ENCODE results near the gene PRKCA. TPM values are rescaled to one million over a fixed set of nuclear protein-coding genes. Genes with fewer than 3 reads are reported as not detected.

Gene PRKCA
- total and polyA plus RNA-seq, 10 of the 15 experiments (the other 5 are each of a cell fraction or from before 2014, with no cell fraction given), result 0.11 to 14.6 (median 0.72) TPM

- Histone ChIP-seq H3K36me3 (ENCODE audit: control insufficient read depth in 2 of 2, insufficient read depth in 2 of 2, low read length in 1 of 2) (no peaks in the 10 kb centered on the region), H3K27ac (ENCODE audit: control insufficient read depth, insufficient read depth) (no peak overlapping the region), H2AFZ (ENCODE audit: control insufficient read depth, low read depth, low read length) (no peak overlapping the region), H3K27me3 (replicated peaks in 1 of 2; ENCODE audit: control insufficient read depth in 2 of 2, insufficient read depth in 2 of 2, low read length in 1 of 2) (no peaks in the 10 kb centered on the region), H3K4me2 (ENCODE audit: control insufficient read depth, insufficient read depth) (no peak overlapping the region), H4K20me1 (ENCODE audit: control insufficient read depth, insufficient read depth) (no peaks in the 10 kb centered on the region), H3K9me3 (replicated peaks; ENCODE audit: control insufficient read depth, insufficient read depth, low read length) (no peaks in the 10 kb centered on the region), H3K4me3 (no peak overlapping the region), H3K9ac (ENCODE audit: control insufficient read depth, insufficient read depth, low read length) (no peak overlapping the region), H3K4me1 (ENCODE audit: control insufficient read depth, insufficient read depth, low read length) (no peaks in the 10 kb centered on the region), H3K79me2 (ENCODE audit: control insufficient read depth, insufficient read depth, low read length) (no peaks in the 10 kb centered on the region)
- POLR2A ChIA-PET, result interaction anchor here (0.7 kb wide), 2 partner anchors 38 to 410 kb away, joined by 3 to 7 read pairs; no protein-coding TSS in a partner anchor
- DNase-seq (ENCODE audit: low read depth, low spot score) (no peak), ATAC-seq (no peak), FAIRE-seq (no peak)
- TF ChIP-seq BMI1 (IDR thresholded peaks at IDR 0.05; ENCODE audit: borderline replicate concordance) (no peak), SREBF2 (IDR thresholded peaks at IDR 0.05; ENCODE audit: low read length) (no peak), ATF7 (IDR thresholded peaks at IDR 0.05; ENCODE audit: low read depth) (no peak), STAT3 (IDR thresholded peaks at IDR 0.05; ENCODE audit: low read depth, low read length) (no peak), NKRF (conservative IDR thresholded peaks at IDR 0.05) (no peak), WRNIP1 (IDR thresholded peaks at IDR 0.05; ENCODE audit: borderline replicate concordance, low read depth, low read length) (no peak), NBN (IDR thresholded peaks at IDR 0.05) (no peak), HDAC6 (IDR thresholded peaks at IDR 0.05; ENCODE audit: unreplicated experiment) (no peak), GABPA (IDR thresholded peaks at IDR 0.05; ENCODE audit: low read depth) (no peak), ZNF622 (IDR thresholded peaks at IDR 0.05) (no peak), ZNF274 (IDR thresholded peaks at IDR 0.05; ENCODE audit: insufficient read depth, insufficient read length) (no peak), CHD4 (IDR thresholded peaks at IDR 0.05) (no peak), JUNB (IDR thresholded peaks at IDR 0.05) (no peak)
- in situ Hi-C loops (cut with MboI), result no loop called here
- no TSS peak for BruUV-seq (replicated peaks)
- CTCF ChIA-PET, result interaction anchor here (1.1 to 1.4 kb wide), 2 partner anchors 10 kb away, joined by 3 to 5 read pairs; no protein-coding TSS in a partner anchor
- RAD21 ChIA-PET (ENCODE audit: unreplicated experiment), result no interaction called here
- SMC1A ChIA-PET (ENCODE audit: uncharacterized antibody, unreplicated experiment), result interaction anchor here (0.8 kb wide), 1 partner anchor 11 kb away, joined by 3 read pairs; no protein-coding TSS in a partner anchor
- intact Hi-C loops (cut with micrococcal nuclease; ENCODE audit: unreplicated experiment), result no loop called here
- 35% methylated on average over 8 of the region's 8 CpGs for WGBS (ENCODE audit: insufficient coverage, insufficient replicate concordance, low lambda C conversion rate, missing lambda C conversion rate)
Measured at GRCh38 chr17:66577041-66577440, 274.6 kb downstream of the PRKCA start.

Data from GM12878 (cell line).